MCF 10A (cell line): ENCODE data around the gene PLK2. TPM values are rescaled to one million over a fixed set of nuclear protein-coding genes. Genes with fewer than 3 reads are reported as not detected.

Experiments used
- BruUV-seq: library from RNA; stranded (reverse); fragments of 400-500 nt; replicated peaks from 2 replicates; lab custom pipeline; 2021; lab: Mats Ljungman, UMichigan
- CTCF ChIA-PET: fragments of 300-600 bp; sonication (Branson Sonifier 250); formaldehyde crosslinking; extraction: SDS; loops from one replicate; lab custom pipeline; 2021; ENCODE audit warnings: antibody characterized with exemption, inconsistent platforms; lab: Yijun Ruan, JAX
- POLR2A ChIA-PET: fragments of 300-600, 350-650 bp; sonication (Branson Sonifier 250); formaldehyde crosslinking; extraction: SDS; loops from one replicate; lab custom pipeline; 2020; ENCODE audit warnings: antibody characterized with exemption, inconsistent platforms; lab: Yijun Ruan, JAX
- DNase-seq: peaks from one replicate; pipeline ENCODE4 v3.0.0-alpha.2; 2018; ENCODE audit not compliant: unreplicated experiment
- H3K27ac Mint-ChIP-seq: one replicate; pipeline ENCODE4 v1.8.0; 2022; ENCODE audit warnings: mild to moderate bottlenecking, low read depth, mixed read lengths; ENCODE audit not compliant: unreplicated experiment
- H3K27me3 Mint-ChIP-seq: one replicate; pipeline ENCODE4 v1.8.0; 2022; ENCODE audit warnings: mixed read lengths; ENCODE audit not compliant: insufficient read depth, unreplicated experiment
- H3K36me3 Mint-ChIP-seq: one replicate; pipeline ENCODE4 v1.8.0; 2022; ENCODE audit warnings: mild to moderate bottlenecking, moderate library complexity, mixed read lengths; ENCODE audit not compliant: insufficient read depth, unreplicated experiment
- H3K4me1 Mint-ChIP-seq: one replicate; pipeline ENCODE4 v1.8.0; 2022; ENCODE audit warnings: mixed read lengths; ENCODE audit not compliant: insufficient read depth, unreplicated experiment
- H3K4me3 Mint-ChIP-seq: one replicate; pipeline ENCODE4 v1.8.0; 2022; ENCODE audit warnings: mild to moderate bottlenecking, moderate library complexity, mixed read lengths; ENCODE audit not compliant: unreplicated experiment
- H3K9me3 Mint-ChIP-seq: one replicate; pipeline ENCODE4 v1.8.0; 2022; ENCODE audit warnings: mixed read lengths; ENCODE audit not compliant: unreplicated experiment
- CTCF ChIP-seq: fragments of 200-600 bp; IDR thresholded peaks from one replicate; pipeline ENCODE4 v1.8.0; 2022; ENCODE audit warnings: antibody characterized with exemption, mild to moderate bottlenecking; ENCODE audit not compliant: unreplicated experiment
- intact Hi-C: fragments of 100-400 bp; cut with micrococcal nuclease; formaldehyde crosslinking; loops from 2 replicates; pipeline ENCODE4 v1.14.1; 2022
- total RNA-seq: library from RNA; stranded (reverse); gene quantifications from 2 replicates; pipeline ENCODE4 v1.2.3, GENCODE V29; 2022

The PLK2 gene
- total RNA-seq, 1 experiment from 2014 or later, result 55.1 TPM

- H3K27ac Mint-ChIP-seq, result no peak overlapping the region
- BruUV-seq, result no TSS peak
Observed at GRCh38 chr5:58469896-58470295, 10.0 kb upstream of the PLK2 start.

GRCh38 chr5:58466939-58467338 lies 7.1 kb upstream of the PLK2 start:
- Mint-ChIP-seq H3K4me1 (peaks cover 12% of the 10 kb centered on the region), H3K4me3 (no peak overlapping the region), H3K27ac (no peak overlapping the region), H3K36me3 (no peaks in the 10 kb centered on the region), H3K27me3 (no peaks in the 10 kb centered on the region), H3K9me3 (no peaks in the 10 kb centered on the region)
- peak; percentile 43 for DNase-seq
- POLR2A ChIA-PET, result interaction anchor here (1.2 kb wide), 1 partner anchor 791 kb away, joined by 4 read pairs; no protein-coding TSS in a partner anchor
- no TSS peak for BruUV-seq
- intact Hi-C loops, result no loop called here
- CTCF ChIA-PET, result interaction anchor here (1.2 to 2.0 kb wide), 3 partner anchors 579 to 1149 kb away, joined by 4 to 5 read pairs (median 5); no protein-coding TSS in a partner anchor
- TF ChIP-seq CTCF, result no peak

More at GRCh38 chr5:58469896-58470295, 10.0 kb upstream of the PLK2 start:
- TF ChIP-seq CTCF, result no peak
- DNase-seq, result no peak
- Mint-ChIP-seq H3K4me3 (no peak overlapping the region), H3K27me3 (no peaks in the 10 kb centered on the region), H3K4me1 (peaks cover 9% of the 10 kb centered on the region), H3K36me3 (no peaks in the 10 kb centered on the region), H3K9me3 (no peaks in the 10 kb centered on the region)
- intact Hi-C loops, result no loop called here
- CTCF ChIA-PET, result interaction anchor here (0.8 to 1.3 kb wide), 2 partner anchors 380 to 429 kb away, joined by 3 to 5 read pairs; no protein-coding TSS in a partner anchor
- POLR2A ChIA-PET, result interaction anchor here (1.0 kb wide), 1 partner anchor 9 kb away, joined by 3 read pairs; no protein-coding TSS in a partner anchor

DNA sequence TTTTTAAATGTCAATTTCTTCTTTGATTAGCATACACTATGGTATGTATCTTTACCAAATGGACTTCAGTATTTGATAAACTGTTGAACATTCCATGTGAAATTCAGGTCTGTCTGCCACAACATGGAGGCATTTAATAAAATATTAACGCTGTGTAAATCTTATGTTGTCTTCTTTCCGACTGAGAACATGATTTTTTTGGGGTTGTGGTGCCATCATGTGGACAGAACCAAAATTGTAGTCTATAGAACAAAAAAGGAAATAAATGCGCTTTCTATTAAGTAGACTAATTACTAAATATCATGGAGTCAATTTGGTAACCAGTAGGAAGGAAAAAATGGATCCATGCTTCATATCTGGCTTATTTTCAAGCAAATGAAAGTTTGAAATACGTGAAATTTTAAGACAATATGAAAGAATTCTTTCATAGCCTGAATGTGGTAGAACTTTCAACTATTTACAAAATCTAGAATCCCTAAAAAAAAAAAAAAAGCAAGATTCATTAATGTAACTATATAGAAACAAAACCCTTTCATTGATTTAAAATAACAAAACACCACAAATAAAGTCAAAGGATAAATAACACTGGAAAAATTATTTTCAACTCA lies 2.8 kb upstream of the PLK2 start:
- Mint-ChIP-seq H3K27me3 (no peaks in the 10 kb centered on the region), H3K4me3 (no peak overlapping the region), H3K4me1 (peaks cover 24% of the 10 kb centered on the region), H3K27ac (peak overlapping the region; percentile 96), H3K9me3 (no peaks in the 10 kb centered on the region), H3K36me3 (peaks cover 29% of the 10 kb centered on the region)
- intact Hi-C loops, result loop anchor here (1.0 to 5.0 kb wide), 5 partner anchors 812 to 1560 kb away; no protein-coding TSS in a partner anchor
- TF ChIP-seq CTCF, result peak; percentile 58
- peak; percentile 69 for DNase-seq
- ChIA-PET POLR2A (interaction anchor here (0.6 to 5.5 kb wide), 8 partner anchors 14 to 1553 kb away, joined by 3 to 129 read pairs (median 3); partner anchors contain the start of gene SETD9), CTCF (interaction anchor here (0.6 to 6.7 kb wide), 16 partner anchors 15 to 1259 kb away, joined by 3 to 215 read pairs (median 8); no protein-coding TSS in a partner anchor)
- BruUV-seq, result TSS peak; percentile 60

GRCh38 chr5:58462154-58462553 lies 2.3 kb upstream of the PLK2 start:
- Mint-ChIP-seq H3K4me1 (peaks cover 28% of the 10 kb centered on the region), H3K36me3 (peaks cover 35% of the 10 kb centered on the region), H3K4me3 (no peak overlapping the region), H3K27ac (peak overlapping the region; percentile 96), H3K27me3 (no peaks in the 10 kb centered on the region), H3K9me3 (no peaks in the 10 kb centered on the region)
- CTCF ChIA-PET, result interaction anchor here (1.1 to 6.7 kb wide), 14 partner anchors 578 to 1168 kb away, joined by 3 to 215 read pairs (median 16); no protein-coding TSS in a partner anchor
- no peak for TF ChIP-seq CTCF
- POLR2A ChIA-PET, result interaction anchor here (0.6 to 5.5 kb wide), 16 partner anchors 13 to 1553 kb away, joined by 3 to 129 read pairs (median 6); partner anchors contain the start of gene SETD9
- peak; percentile 82 for DNase-seq
- no TSS peak for BruUV-seq
- intact Hi-C loops, result loop anchor here (1.0 to 5.0 kb wide), 5 partner anchors 812 to 1560 kb away; no protein-coding TSS in a partner anchor
